HEK293 (cell line): ENCODE results near the gene THSD7B.

ENCODE experiments used
- ATF2 ChIP-seq: fragments of 450-650 bp; formaldehyde crosslinking; IDR thresholded peaks from 2 replicates; pipeline ENCODE4 v1.5.1; 2016; ENCODE audit warnings: missing biosample characterization, missing genetic modification characterization, low read depth
- GLIS2 ChIP-seq: fragments of 450-650 bp; formaldehyde crosslinking; IDR thresholded peaks from 2 replicates; pipeline ENCODE4 v1.5.1; 2016; ENCODE audit warnings: missing biosample characterization, missing genetic modification characterization
- KLF16 ChIP-seq: fragments of 450-650 bp; formaldehyde crosslinking; IDR thresholded peaks from 2 replicates; pipeline ENCODE4 v1.5.1; 2017; ENCODE audit warnings: missing biosample characterization, missing genetic modification characterization
- OVOL3 ChIP-seq: fragments of 450-650 bp; formaldehyde crosslinking; IDR thresholded peaks from 2 replicates; pipeline ENCODE4 v1.5.1; 2016; ENCODE audit warnings: missing biosample characterization, missing genetic modification characterization
- ZBTB21 ChIP-seq: fragments of 450-650 bp; formaldehyde crosslinking; IDR thresholded peaks from 2 replicates; pipeline ENCODE4 v1.5.1; 2017; ENCODE audit warnings: missing biosample characterization, missing genetic modification characterization
- ZFHX2 ChIP-seq: fragments of 450-650 bp; formaldehyde crosslinking; conservative IDR thresholded peaks from 2 replicates; pipeline ENCODE4 v1.5.1; 2016; ENCODE audit warnings: missing biosample characterization, missing genetic modification characterization
- ZIC2 ChIP-seq: fragments of 450-650 bp; formaldehyde crosslinking; IDR thresholded peaks from 2 replicates; pipeline ENCODE4 v1.5.1; 2016; ENCODE audit warnings: missing biosample characterization, missing genetic modification characterization
- ZNF18 ChIP-seq: fragments of 450-650 bp; formaldehyde crosslinking; IDR thresholded peaks from 2 replicates; pipeline ENCODE4 v1.5.1; 2016; ENCODE audit warnings: missing biosample characterization, missing genetic modification characterization
- ZNF184 ChIP-seq: fragments of 450-650 bp; IDR thresholded peaks from 2 replicates; pipeline ENCODE4 v1.5.1; 2018; ENCODE audit warnings: missing biosample characterization, mild to moderate bottlenecking, missing genetic modification characterization
- ZNF211 ChIP-seq: fragments of 450-650 bp; formaldehyde crosslinking; IDR thresholded peaks from 2 replicates; pipeline ENCODE4 v1.5.1; 2016; ENCODE audit warnings: low read depth, missing biosample characterization, missing genetic modification characterization
- ZNF280D ChIP-seq: fragments of 450-650 bp; formaldehyde crosslinking; IDR thresholded peaks from 2 replicates; pipeline ENCODE4 v1.5.1; 2016; ENCODE audit warnings: missing biosample characterization, missing genetic modification characterization
- ZNF37A ChIP-seq: fragments of 450-650 bp; IDR thresholded peaks from 2 replicates; pipeline ENCODE4 v1.5.1; 2018; ENCODE audit warnings: missing biosample characterization, missing genetic modification characterization
- ZNF398 ChIP-seq: fragments of 450-650 bp; formaldehyde crosslinking; IDR thresholded peaks from 2 replicates; pipeline ENCODE4 v1.5.1; 2017; ENCODE audit warnings: missing biosample characterization, missing genetic modification characterization
- ZNF416 ChIP-seq: fragments of 450-650 bp; formaldehyde crosslinking; IDR thresholded peaks from 2 replicates; pipeline ENCODE4 v1.5.1; 2016; ENCODE audit warnings: missing biosample characterization, missing genetic modification characterization
- ZNF423 ChIP-seq: fragments of 450-650 bp; formaldehyde crosslinking; IDR thresholded peaks from 2 replicates; pipeline ENCODE4 v1.5.1; 2016; ENCODE audit warnings: missing biosample characterization, missing genetic modification characterization
- ZNF433 ChIP-seq: fragments of 450-650 bp; formaldehyde crosslinking; IDR thresholded peaks from 2 replicates; pipeline ENCODE4 v1.5.1; 2016; ENCODE audit warnings: missing biosample characterization, missing genetic modification characterization, low read depth
- ZNF473 ChIP-seq: fragments of 450-650 bp; formaldehyde crosslinking; IDR thresholded peaks from 2 replicates; pipeline ENCODE4 v1.5.1; 2017; ENCODE audit warnings: missing biosample characterization, missing genetic modification characterization
- ZNF558 ChIP-seq: fragments of 450-650 bp; formaldehyde crosslinking; IDR thresholded peaks from 2 replicates; pipeline ENCODE4 v1.5.1; 2016; ENCODE audit warnings: missing biosample characterization, missing genetic modification characterization
- ZNF792 ChIP-seq: fragments of 450-650 bp; formaldehyde crosslinking; IDR thresholded peaks from 2 replicates; pipeline ENCODE4 v1.5.1; 2016; ENCODE audit warnings: missing biosample characterization, missing genetic modification characterization
- ZNF837 ChIP-seq: fragments of 450-650 bp; formaldehyde crosslinking; IDR thresholded peaks from 2 replicates; pipeline ENCODE4 v1.5.1; 2016; ENCODE audit warnings: missing biosample characterization, missing genetic modification characterization
- TF ChIP-seq, protein P1 (sequence below): fragments of 450-650 bp; formaldehyde crosslinking; IDR thresholded peaks from 2 replicates; pipeline ENCODE4 v1.5.1; 2016; ENCODE audit warnings: missing biosample characterization, missing genetic modification characterization
- TF ChIP-seq, protein P2 (sequence below): fragments of 450-650 bp; formaldehyde crosslinking; IDR thresholded peaks from 2 replicates; pipeline ENCODE4 v1.5.1; 2016; ENCODE audit warnings: missing biosample characterization, missing genetic modification characterization
- TF ChIP-seq, protein P3 (sequence below): fragments of 450-650 bp; formaldehyde crosslinking; IDR thresholded peaks from 2 replicates; pipeline ENCODE4 v1.5.1; 2016; ENCODE audit warnings: missing biosample characterization, missing genetic modification characterization
- TF ChIP-seq, protein P4 (sequence below): fragments of 450-650 bp; formaldehyde crosslinking; IDR thresholded peaks from 2 replicates; pipeline ENCODE4 v1.5.1; 2017; ENCODE audit warnings: missing biosample characterization, mild to moderate bottlenecking, missing genetic modification characterization, moderate library complexity

Gene THSD7B

DNA sequence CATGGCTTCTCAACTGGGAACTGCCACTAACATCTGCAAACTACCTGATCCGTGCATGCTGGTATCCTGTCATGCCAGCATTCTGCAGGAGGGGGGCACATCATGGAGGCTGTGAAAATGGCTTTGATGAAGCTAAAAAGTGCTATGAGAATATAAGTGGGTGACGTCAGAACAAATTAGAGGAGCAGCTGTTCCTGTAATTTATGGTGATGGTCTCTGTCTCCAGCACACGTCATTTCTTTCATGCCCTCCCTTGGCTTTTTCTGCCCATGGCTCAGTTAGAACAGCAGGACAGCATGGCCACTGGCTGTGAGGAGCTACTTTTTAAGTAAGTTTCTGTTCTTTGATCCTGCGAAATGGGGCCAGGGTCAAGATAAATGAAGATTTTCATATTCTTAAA lies 466.3 kb downstream of the THSD7B start (continued):
- TF ChIP-seq ZNF398 (tag by site-specific recombination) (no peak), OVOL3 (tag by site-specific recombination) (no peak), ZNF18 (tag by site-specific recombination) (no peak), ZNF433 (no peak), ZIC2 (tag by site-specific recombination) (peak; percentile 77), ZNF558 (tag by site-specific recombination) (no peak), ZNF37A (tag by site-specific recombination) (no peak), ZFHX2 (tag by site-specific recombination) (no peak), GLIS2 (tag by site-specific recombination) (no peak), ZNF184 (tag by site-specific recombination) (no peak), ATF2 (peak; percentile 70), KLF16 (tag by site-specific recombination) (no peak), ZNF837 (no peak), ZNF416 (tag by site-specific recombination) (no peak), ZNF423 (tag by site-specific recombination) (no peak), ZNF280D (no peak), ZNF792 (no peak), ZNF211 (tag by site-specific recombination) (no peak), ZNF473 (no peak), ZBTB21 (tag by site-specific recombination) (peak; percentile 69)
- TF ChIP-seq, protein P1, sequence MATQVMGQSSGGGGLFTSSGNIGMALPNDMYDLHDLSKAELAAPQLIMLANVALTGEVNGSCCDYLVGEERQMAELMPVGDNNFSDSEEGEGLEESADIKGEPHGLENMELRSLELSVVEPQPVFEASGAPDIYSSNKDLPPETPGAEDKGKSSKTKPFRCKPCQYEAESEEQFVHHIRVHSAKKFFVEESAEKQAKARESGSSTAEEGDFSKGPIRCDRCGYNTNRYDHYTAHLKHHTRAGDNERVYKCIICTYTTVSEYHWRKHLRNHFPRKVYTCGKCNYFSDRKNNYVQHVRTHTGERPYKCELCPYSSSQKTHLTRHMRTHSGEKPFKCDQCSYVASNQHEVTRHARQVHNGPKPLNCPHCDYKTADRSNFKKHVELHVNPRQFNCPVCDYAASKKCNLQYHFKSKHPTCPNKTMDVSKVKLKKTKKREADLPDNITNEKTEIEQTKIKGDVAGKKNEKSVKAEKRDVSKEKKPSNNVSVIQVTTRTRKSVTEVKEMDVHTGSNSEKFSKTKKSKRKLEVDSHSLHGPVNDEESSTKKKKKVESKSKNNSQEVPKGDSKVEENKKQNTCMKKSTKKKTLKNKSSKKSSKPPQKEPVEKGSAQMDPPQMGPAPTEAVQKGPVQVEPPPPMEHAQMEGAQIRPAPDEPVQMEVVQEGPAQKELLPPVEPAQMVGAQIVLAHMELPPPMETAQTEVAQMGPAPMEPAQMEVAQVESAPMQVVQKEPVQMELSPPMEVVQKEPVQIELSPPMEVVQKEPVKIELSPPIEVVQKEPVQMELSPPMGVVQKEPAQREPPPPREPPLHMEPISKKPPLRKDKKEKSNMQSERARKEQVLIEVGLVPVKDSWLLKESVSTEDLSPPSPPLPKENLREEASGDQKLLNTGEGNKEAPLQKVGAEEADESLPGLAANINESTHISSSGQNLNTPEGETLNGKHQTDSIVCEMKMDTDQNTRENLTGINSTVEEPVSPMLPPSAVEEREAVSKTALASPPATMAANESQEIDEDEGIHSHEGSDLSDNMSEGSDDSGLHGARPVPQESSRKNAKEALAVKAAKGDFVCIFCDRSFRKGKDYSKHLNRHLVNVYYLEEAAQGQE (tag by site-specific recombination): no peak
- TF ChIP-seq, protein P2, sequence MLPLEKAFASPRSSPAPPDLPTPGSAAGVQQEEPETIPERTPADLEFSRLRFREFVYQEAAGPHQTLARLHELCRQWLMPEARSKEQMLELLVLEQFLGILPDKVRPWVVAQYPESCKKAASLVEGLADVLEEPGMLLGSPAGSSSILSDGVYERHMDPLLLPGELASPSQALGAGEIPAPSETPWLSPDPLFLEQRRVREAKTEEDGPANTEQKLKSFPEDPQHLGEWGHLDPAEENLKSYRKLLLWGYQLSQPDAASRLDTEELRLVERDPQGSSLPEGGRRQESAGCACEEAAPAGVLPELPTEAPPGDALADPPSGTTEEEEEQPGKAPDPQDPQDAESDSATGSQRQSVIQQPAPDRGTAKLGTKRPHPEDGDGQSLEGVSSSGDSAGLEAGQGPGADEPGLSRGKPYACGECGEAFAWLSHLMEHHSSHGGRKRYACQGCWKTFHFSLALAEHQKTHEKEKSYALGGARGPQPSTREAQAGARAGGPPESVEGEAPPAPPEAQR (tag by site-specific recombination): no peak
- TF ChIP-seq, protein P3, sequence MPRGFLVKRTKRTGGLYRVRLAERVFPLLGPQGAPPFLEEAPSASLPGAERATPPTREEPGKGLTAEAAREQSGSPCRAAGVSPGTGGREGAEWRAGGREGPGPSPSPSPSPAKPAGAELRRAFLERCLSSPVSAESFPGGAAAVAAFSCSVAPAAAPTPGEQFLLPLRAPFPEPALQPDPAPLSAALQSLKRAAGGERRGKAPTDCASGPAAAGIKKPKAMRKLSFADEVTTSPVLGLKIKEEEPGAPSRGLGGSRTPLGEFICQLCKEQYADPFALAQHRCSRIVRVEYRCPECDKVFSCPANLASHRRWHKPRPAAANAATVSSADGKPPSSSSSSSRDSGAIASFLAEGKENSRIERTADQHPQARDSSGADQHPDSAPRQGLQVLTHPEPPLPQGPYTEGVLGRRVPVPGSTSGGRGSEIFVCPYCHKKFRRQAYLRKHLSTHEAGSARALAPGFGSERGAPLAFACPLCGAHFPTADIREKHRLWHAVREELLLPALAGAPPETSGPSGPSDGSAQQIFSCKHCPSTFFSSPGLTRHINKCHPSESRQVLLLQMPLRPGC (tag by site-specific recombination): no peak
- TF ChIP-seq, protein P4, sequence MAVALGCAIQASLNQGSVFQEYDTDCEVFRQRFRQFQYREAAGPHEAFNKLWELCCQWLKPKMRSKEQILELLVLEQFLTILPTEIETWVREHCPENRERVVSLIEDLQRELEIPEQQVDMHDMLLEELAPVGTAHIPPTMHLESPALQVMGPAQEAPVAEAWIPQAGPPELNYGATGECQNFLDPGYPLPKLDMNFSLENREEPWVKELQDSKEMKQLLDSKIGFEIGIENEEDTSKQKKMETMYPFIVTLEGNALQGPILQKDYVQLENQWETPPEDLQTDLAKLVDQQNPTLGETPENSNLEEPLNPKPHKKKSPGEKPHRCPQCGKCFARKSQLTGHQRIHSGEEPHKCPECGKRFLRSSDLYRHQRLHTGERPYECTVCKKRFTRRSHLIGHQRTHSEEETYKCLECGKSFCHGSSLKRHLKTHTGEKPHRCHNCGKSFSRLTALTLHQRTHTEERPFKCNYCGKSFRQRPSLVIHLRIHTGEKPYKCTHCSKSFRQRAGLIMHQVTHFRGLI (tag by site-specific recombination): no peak
